Trophoblast cell (in vitro differentiated cells and primary cell): ENCODE measurements around the gene SLC6A2.
A peak's percentile ranks its signal among the peaks of the same experiment; 100 is the strongest.

Experiments used
- DNase-seq, 2 donors: peaks; one replicate each; pipeline ENCODE4 v3.0.0-alpha.2; 2016
- H2AFZ ChIP-seq: 2 replicates; pipeline ENCODE4 v1.6.1; 2013; ENCODE audit warnings: low read length, moderate library complexity, mild to moderate bottlenecking; ENCODE audit not compliant: insufficient read depth, poor library complexity
- H2AK5ac ChIP-seq: 2 replicates; pipeline ENCODE4 v1.6.1; 2013; ENCODE audit warnings: mild to moderate bottlenecking, low read length
- H2BK120ac ChIP-seq: 2 replicates; pipeline ENCODE4 v1.6.1; 2013; ENCODE audit warnings: low read length, mild to moderate bottlenecking, moderate library complexity; ENCODE audit not compliant: insufficient read depth, poor library complexity
- H2BK12ac ChIP-seq: 2 replicates; pipeline ENCODE4 v1.6.1; 2013; ENCODE audit warnings: mild to moderate bottlenecking, low read length, moderate library complexity
- H2BK5ac ChIP-seq: 2 replicates; pipeline ENCODE4 v1.6.1; 2013; ENCODE audit warnings: low read length, low read depth, moderate library complexity, mild to moderate bottlenecking; ENCODE audit not compliant: poor library complexity
- H3K14ac ChIP-seq: 2 replicates; pipeline ENCODE4 v1.6.1; 2013; ENCODE audit warnings: mild to moderate bottlenecking, low read length
- H3K18ac ChIP-seq: 2 replicates; pipeline ENCODE4 v1.6.1; 2013; ENCODE audit warnings: mild to moderate bottlenecking, low read length
- H3K23ac ChIP-seq: 2 replicates; pipeline ENCODE4 v1.6.1; 2013; ENCODE audit warnings: low read length
- H3K27ac ChIP-seq: 2 replicates; pipeline ENCODE4 v1.5.1; 2013; ENCODE audit warnings: low read depth, mild to moderate bottlenecking, inconsistent platforms, low read length, moderate library complexity
- H3K27me3 ChIP-seq: 2 replicates; pipeline ENCODE4 v1.6.1; 2013; ENCODE audit warnings: inconsistent platforms, mild to moderate bottlenecking, low read length, moderate library complexity; ENCODE audit not compliant: insufficient read depth
- H3K36me3 ChIP-seq, 2 experiments: 1 replicate in 1 of 2; 2 replicates in 1 of 2; pipeline ENCODE4 v1.6.1; 2013; ENCODE audit warnings: low read length in 2 of 2, mild to moderate bottlenecking in 2 of 2, moderate library complexity in 1 of 2; ENCODE audit not compliant: insufficient read depth in 2 of 2, control insufficient read depth in 1 of 2
- H3K4ac ChIP-seq: 2 replicates; pipeline ENCODE4 v1.6.1; 2013; ENCODE audit warnings: low read depth, mild to moderate bottlenecking, low read length, moderate library complexity
- H3K4me1 ChIP-seq, 2 experiments: 1 replicate in 1 of 2; 2 replicates in 1 of 2; pipeline ENCODE4 v1.6.1; 2013; ENCODE audit warnings: low read length in 2 of 2, mild to moderate bottlenecking in 2 of 2, moderate library complexity in 1 of 2; ENCODE audit not compliant: insufficient read depth in 2 of 2, control insufficient read depth in 1 of 2
- H3K4me2 ChIP-seq: 2 replicates; pipeline ENCODE4 v1.6.1; 2013; ENCODE audit warnings: inconsistent platforms, mild to moderate bottlenecking, low read length, moderate library complexity
- H3K4me3 ChIP-seq: 2 replicates; pipeline ENCODE4 v1.5.1; 2013; ENCODE audit warnings: mild to moderate bottlenecking, low read depth, low read length, inconsistent platforms
- H3K79me1 ChIP-seq: one replicate; pipeline ENCODE4 v1.6.1; 2013; ENCODE audit warnings: low read length
- H3K79me2 ChIP-seq: 2 replicates; pipeline ENCODE4 v1.6.1; 2013; ENCODE audit warnings: low read length, mild to moderate bottlenecking; ENCODE audit not compliant: control insufficient read depth, insufficient read depth, poor library complexity
- H3K9ac ChIP-seq: 2 replicates; pipeline ENCODE4 v1.6.1; 2013; ENCODE audit warnings: mild to moderate bottlenecking, low read length
- H3K9me3 ChIP-seq: 2 replicates; pipeline ENCODE4 v1.6.1; 2013; ENCODE audit warnings: low read depth, mild to moderate bottlenecking, control low read depth, inconsistent platforms, low read length; ENCODE audit not compliant: insufficient read depth
- H4K12ac ChIP-seq: 2 replicates; pipeline ENCODE4 v1.6.1; 2013; ENCODE audit warnings: low read depth, mild to moderate bottlenecking, low read length, moderate library complexity
- H4K8ac ChIP-seq: 2 replicates; pipeline ENCODE4 v1.6.1; 2013; ENCODE audit warnings: low read depth, mild to moderate bottlenecking, low read length, moderate library complexity
- H4K91ac ChIP-seq: one replicate; pipeline ENCODE4 v1.6.1; 2013; ENCODE audit warnings: low read depth, mild to moderate bottlenecking, low read length, moderate library complexity
- WGBS: extraction: QIAGEN DNeasy Blood & Tissue Kit; methylation state at CpG from one replicate; pipeline ENCODE4 v1.1.7; 2013; ENCODE audit warnings: missing lambda C conversion rate; ENCODE audit not compliant: insufficient read length, insufficient coverage; ENCODE audit errors: extremely low coverage; 5-methylcytosine and 5-hydroxymethylcytosine counted together

SLC6A2 gene

GRCh38 chr16:55734665-55735064, 78.9 kb downstream of the SLC6A2 start:
- Histone ChIP-seq H3K4ac (no peak overlapping the region), H2BK12ac (no peak overlapping the region), H2AK5ac (no peak overlapping the region), H2AFZ (no peak overlapping the region), H3K18ac (no peak overlapping the region), H3K14ac (no peak overlapping the region), H3K27ac (no peak overlapping the region), H3K36me3 (no peaks in the 10 kb centered on the region), H3K79me2 (no peaks in the 10 kb centered on the region), H3K9me3 (peaks cover 5% of the 10 kb centered on the region), H3K4me1 (no peaks in the 10 kb centered on the region), H3K4me3 (no peak overlapping the region), H3K9ac (no peak overlapping the region), H3K27me3 (no peaks in the 10 kb centered on the region), H4K8ac (no peak overlapping the region), H3K79me1 (no peaks in the 10 kb centered on the region), H4K91ac (no peak overlapping the region), H3K23ac (no peak overlapping the region), H2BK5ac (no peak overlapping the region), H3K4me2 (no peak overlapping the region), H2BK120ac (no peak overlapping the region), H4K12ac (no peak overlapping the region)
- DNase-seq, result peak; percentile 39 to 68
- no CpG with 5 or more reads among the region's 2 CpGs for WGBS

- no peak overlapping the region for H3K14ac ChIP-seq
- no peak overlapping the region for H3K4ac ChIP-seq
- no peak overlapping the region for H3K4me2 ChIP-seq
- no peak overlapping the region for H2BK5ac ChIP-seq
- no peak overlapping the region for H4K91ac ChIP-seq
- peaks cover 5% of the 10 kb centered on the region for H3K9me3 ChIP-seq
- H3K36me3 ChIP-seq, result no peaks in the 10 kb centered on the region
- no peak overlapping the region for H3K9ac ChIP-seq
- no peak overlapping the region for H2BK120ac ChIP-seq
- H4K8ac ChIP-seq, result no peak overlapping the region
- no peak overlapping the region for H2AFZ ChIP-seq
- no peak overlapping the region for H2AK5ac ChIP-seq
- H3K4me1 ChIP-seq, result no peaks in the 10 kb centered on the region
- H2BK12ac ChIP-seq, result no peak overlapping the region
- no peak overlapping the region for H3K27ac ChIP-seq
- H3K79me2 ChIP-seq, result no peaks in the 10 kb centered on the region
- H3K23ac ChIP-seq, result no peak overlapping the region
- no peak overlapping the region for H4K12ac ChIP-seq
- H3K27me3 ChIP-seq, result no peaks in the 10 kb centered on the region
- no CpG with 5 or more reads among the region's 4 CpGs for WGBS
- H3K79me1 ChIP-seq, result no peaks in the 10 kb centered on the region
- no peak overlapping the region for H3K4me3 ChIP-seq
- DNase-seq, result peak; percentile 50 to 71
- no peak overlapping the region for H3K18ac ChIP-seq
These were observed 79.5 kb downstream of the SLC6A2 start for GRCh38 chr16:55735120-55735781.

- no peaks in the 10 kb centered on the region for H3K27me3 ChIP-seq
- no peak overlapping the region for H4K91ac ChIP-seq
- H2BK5ac ChIP-seq, result no peak overlapping the region
- no peak overlapping the region for H3K4ac ChIP-seq
- no peak overlapping the region for H2AFZ ChIP-seq
- no peaks in the 10 kb centered on the region for H3K79me1 ChIP-seq
- no peak overlapping the region for H3K27ac ChIP-seq
- H3K79me2 ChIP-seq, result no peaks in the 10 kb centered on the region
- H3K14ac ChIP-seq, result no peak overlapping the region
- no CpG with 5 or more reads among the region's 4 CpGs for WGBS
- H3K9me3 ChIP-seq, result peaks cover 5% of the 10 kb centered on the region
- no peak overlapping the region for H3K23ac ChIP-seq
- DNase-seq, result no peak
- no peak overlapping the region for H4K8ac ChIP-seq
- H4K12ac ChIP-seq, result no peak overlapping the region
- no peak overlapping the region for H3K4me2 ChIP-seq
- H3K36me3 ChIP-seq, result no peaks in the 10 kb centered on the region
- no peak overlapping the region for H3K4me3 ChIP-seq
- H3K4me1 ChIP-seq, result no peaks in the 10 kb centered on the region
- no peak overlapping the region for H3K18ac ChIP-seq
- no peak overlapping the region for H2BK120ac ChIP-seq
- H3K9ac ChIP-seq, result no peak overlapping the region
- H2AK5ac ChIP-seq, result no peak overlapping the region
- no peak overlapping the region for H2BK12ac ChIP-seq
These were observed 80.9 kb downstream of the SLC6A2 start for GRCh38 chr16:55736671-55737070.

GRCh38 chr16:55737318-55737717, 81.5 kb downstream of the SLC6A2 start:
- Histone ChIP-seq H4K8ac (no peak overlapping the region), H3K36me3 (no peaks in the 10 kb centered on the region), H3K9me3 (peaks cover 5% of the 10 kb centered on the region), H3K27ac (no peak overlapping the region), H3K79me1 (no peaks in the 10 kb centered on the region), H3K14ac (no peak overlapping the region), H3K27me3 (no peaks in the 10 kb centered on the region), H2AK5ac (no peak overlapping the region), H2BK120ac (no peak overlapping the region), H4K12ac (no peak overlapping the region), H3K4ac (no peak overlapping the region), H3K79me2 (no peaks in the 10 kb centered on the region), H3K9ac (no peak overlapping the region), H4K91ac (no peak overlapping the region), H3K4me1 (no peaks in the 10 kb centered on the region), H3K18ac (no peak overlapping the region), H2BK5ac (no peak overlapping the region), H3K23ac (no peak overlapping the region), H3K4me3 (no peak overlapping the region), H2BK12ac (no peak overlapping the region), H3K4me2 (no peak overlapping the region), H2AFZ (no peak overlapping the region)
- DNase-seq, result no peak
- WGBS, result no CpG with 5 or more reads among the region's 3 CpGs
